Right atrium auricular region (tissue), 2 donors: Measurements from ENCODE around the gene TTC7B. TPM values are rescaled to one million over a fixed set of nuclear protein-coding genes. Genes with fewer than 3 reads are reported as not detected.

ENCODE experiments used
- DNase-seq: peaks from one replicate; pipeline ENCODE4 v3.0.0-alpha.2; 2019; ENCODE audit warnings: low spot score
- H3K27ac ChIP-seq, 2 donors: fragments of 200-600 bp; sonication (generic); 1 replicate in 1 of 2; 2 replicates in 1 of 2; pipeline ENCODE4 v1.5.1; 2016 to 2019
- H3K27me3 ChIP-seq, 2 donors: fragments of 200-600 bp; sonication (generic); one replicate each; pipeline versions ENCODE4 v1.5.1 to v1.6.0; 2017 to 2019
- H3K36me3 ChIP-seq: fragments of 200-600 bp; sonication (generic); one replicate; pipeline ENCODE4 v1.5.1; 2016
- H3K4me1 ChIP-seq, 2 donors: fragments of 200-600 bp; sonication (generic); one replicate each; pipeline versions ENCODE4 v1.5.1 to v1.6.0; 2017 to 2019
- H3K4me3 ChIP-seq, 2 donors: fragments of 200-600 bp; sonication (generic); 1 replicate in 1 of 2; 2 replicates in 1 of 2; pipeline ENCODE4 v1.5.1; 2017 to 2019; ENCODE audit warnings: mild to moderate bottlenecking in 1 of 2, moderate library complexity in 1 of 2
- H3K9me3 ChIP-seq, 2 donors: fragments of 200-600 bp; sonication (generic); one replicate each; pipeline ENCODE4 v1.5.1; 2019
- CTCF ChIP-seq, 2 donors: fragments of 200-600 bp; sonication (generic); IDR thresholded peaks; one replicate each; pipeline ENCODE4 v1.5.1; 2019; ENCODE audit warnings: antibody characterized with exemption in 2 of 2
- total RNA-seq, 2 donors: library from RNA; depleted of rRNA; stranded (reverse); fragments of >200 nt; gene quantifications; one replicate each; pipeline ENCODE4 v1.1.0, GENCODE V29; 2016

The TTC7B gene
- total RNA-seq, 2 donors from 2014 or later, result 45.5 to 57.3 TPM

GRCh38 chr14:90655829-90656228 is 160.4 kb downstream of the TTC7B start:
- no peak for TF ChIP-seq CTCF (IDR thresholded peaks at IDR 0.05)
- no peak overlapping the region for H3K27ac ChIP-seq
- peaks cover 0 to 20% of the 10 kb centered on the region in 2 donors for H3K4me1 ChIP-seq
- H3K9me3 ChIP-seq, result no peaks in the 10 kb centered on the region
- no peak overlapping the region for H3K4me3 ChIP-seq
- no peaks in the 10 kb centered on the region for H3K27me3 ChIP-seq
- H3K36me3 ChIP-seq, result peaks cover 24% of the 10 kb centered on the region
- DNase-seq, result no peak

GRCh38 chr14:90654831-90655276 is 161.4 kb downstream of the TTC7B start:
- Histone ChIP-seq H3K4me1 (peaks cover 0 to 16% of the 10 kb centered on the region in 2 donors), H3K9me3 (no peaks in the 10 kb centered on the region), H3K27ac (no peak overlapping the region), H3K36me3 (peaks cover 24% of the 10 kb centered on the region), H3K27me3 (no peaks in the 10 kb centered on the region), H3K4me3 (no peak overlapping the region)
- no peak for DNase-seq
- no peak for TF ChIP-seq CTCF (IDR thresholded peaks at IDR 0.05)

GRCh38 chr14:90652626-90653025 is 163.6 kb downstream of the TTC7B start:
- no peaks in the 10 kb centered on the region for H3K27me3 ChIP-seq
- no peak for DNase-seq
- no peak overlapping the region for H3K4me3 ChIP-seq
- H3K4me1 ChIP-seq, result peaks cover 0 to 16% of the 10 kb centered on the region in 2 donors
- no peak for TF ChIP-seq CTCF (IDR thresholded peaks at IDR 0.05)
- H3K9me3 ChIP-seq, result no peaks in the 10 kb centered on the region
- peaks cover 24% of the 10 kb centered on the region for H3K36me3 ChIP-seq
- no peak overlapping the region for H3K27ac ChIP-seq

- TF ChIP-seq CTCF (IDR thresholded peaks at IDR 0.05), result no peak
- DNase-seq, result no peak
- H3K36me3 ChIP-seq, result peaks cover 24% of the 10 kb centered on the region
- no peak overlapping the region for H3K4me3 ChIP-seq
- peaks cover 0 to 14% of the 10 kb centered on the region in 2 donors for H3K4me1 ChIP-seq
- no peaks in the 10 kb centered on the region for H3K9me3 ChIP-seq
- no peaks in the 10 kb centered on the region for H3K27me3 ChIP-seq
- no peak overlapping the region for H3K27ac ChIP-seq
Observed at GRCh38 chr14:90651976-90652560, 164.2 kb downstream of the TTC7B start.

- H3K9me3 ChIP-seq, result no peaks in the 10 kb centered on the region
- peaks cover 19% of the 10 kb centered on the region for H3K36me3 ChIP-seq
- TF ChIP-seq CTCF (IDR thresholded peaks at IDR 0.05), result no peak
- H3K4me3 ChIP-seq, result no peak overlapping the region
- H3K27ac ChIP-seq, result no peak overlapping the region
- no peaks in the 10 kb centered on the region for H3K27me3 ChIP-seq
- DNase-seq, result no peak
- peaks cover 0 to 7% of the 10 kb centered on the region in 2 donors for H3K4me1 ChIP-seq
Observed at GRCh38 chr14:90651271-90651804, 164.9 kb downstream of the TTC7B start.
